Measurements from ENCODE around the gene RABAC1. TPM values are rescaled to one million over a fixed set of nuclear protein-coding genes. Genes with fewer than 3 reads are reported as not detected.

The RABAC1 gene
- total RNA-seq, 1 donor: 117 TPM

DNA sequence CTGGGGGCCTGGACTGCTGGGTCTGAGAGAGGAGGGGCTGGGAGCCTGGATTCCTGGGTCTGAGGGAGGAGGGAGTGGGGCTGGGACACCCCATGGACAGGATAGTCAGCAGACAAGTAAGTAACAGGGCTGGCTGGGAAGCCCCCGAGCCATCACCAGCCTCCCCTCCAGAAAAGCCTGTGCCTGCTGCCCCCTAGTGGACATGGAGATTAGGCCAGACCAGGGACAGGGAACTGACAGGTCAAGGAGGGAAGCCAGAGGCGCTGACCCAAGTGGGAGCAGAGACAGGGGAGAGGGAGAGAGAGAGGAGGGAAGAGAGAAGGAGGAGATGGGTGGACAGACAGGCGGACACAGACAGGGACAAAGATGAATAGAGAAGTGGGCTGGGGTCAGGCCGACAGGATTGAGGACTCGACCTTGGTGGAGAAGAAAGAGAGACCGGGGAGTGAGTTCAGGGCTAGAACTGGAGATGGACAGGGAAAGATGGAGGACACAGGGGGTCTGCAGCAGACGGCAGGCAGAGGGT lies 24.2 kb downstream of the RABAC1 start:
- peak; percentile 98 for DNase-seq (ENCODE audit: insufficient read length, low spot score, missing footprints)
- peaks cover 4% of the 10 kb centered on the region for H4K20me1 ChIP-seq (ENCODE audit: insufficient read depth, low read length)

GRCh38 chr19:41933693-41934426 lies 25.3 kb downstream of the RABAC1 start:
- Histone ChIP-seq H3K79me2 (ENCODE audit: insufficient read depth, low read length) (no peaks in the 10 kb centered on the region), H2AFZ (ENCODE audit: low read length) (no peak overlapping the region), H3K36me3 (ENCODE audit: insufficient read depth, low read length) (no peaks in the 10 kb centered on the region), H4K20me1 (ENCODE audit: insufficient read depth, low read length) (peaks cover 4% of the 10 kb centered on the region), H3K4me1 (ENCODE audit: insufficient read depth, low read length) (peaks cover 22% of the 10 kb centered on the region), H3K27ac (ENCODE audit: low read depth, low read length) (no peak overlapping the region), H3K4me2 (ENCODE audit: insufficient read depth, low read length) (no peak overlapping the region), H3K9me3 (ENCODE audit: low read depth, low read length) (no peaks in the 10 kb centered on the region), H3K27me3 (ENCODE audit: insufficient read depth, low read length) (peaks cover 50% of the 10 kb centered on the region), H3K4me3 (ENCODE audit: insufficient read depth, low read length) (no peak overlapping the region)
- no peak for TF ChIP-seq CTCF (IDR thresholded peaks at IDR 0.05; ENCODE audit: extremely low read depth, low read depth, low read length)
- no peak for DNase-seq (ENCODE audit: insufficient read length, low spot score, missing footprints)

More for the DNA sequence above, 24.2 kb downstream of the RABAC1 start:
- peak overlapping the region; percentile 58 for H3K4me2 ChIP-seq (ENCODE audit: insufficient read depth, low read length)
- H3K36me3 ChIP-seq (ENCODE audit: insufficient read depth, low read length): no peaks in the 10 kb centered on the region
- no peaks in the 10 kb centered on the region for H3K9me3 ChIP-seq (ENCODE audit: low read depth, low read length)
- H3K4me3 ChIP-seq (ENCODE audit: insufficient read depth, low read length): no peak overlapping the region
- H3K4me1 ChIP-seq (ENCODE audit: insufficient read depth, low read length): peaks cover 22% of the 10 kb centered on the region
- H3K27me3 ChIP-seq (ENCODE audit: insufficient read depth, low read length): peaks cover 41% of the 10 kb centered on the region
- no peak overlapping the region for H3K27ac ChIP-seq (ENCODE audit: low read depth, low read length)
- no peaks in the 10 kb centered on the region for H3K79me2 ChIP-seq (ENCODE audit: insufficient read depth, low read length)
- peak; percentile 93 for TF ChIP-seq CTCF (IDR thresholded peaks at IDR 0.05; ENCODE audit: extremely low read depth, low read depth, low read length)
- no peak overlapping the region for H2AFZ ChIP-seq (ENCODE audit: low read length)

GRCh38 chr19:41932720-41933332 lies 26.3 kb downstream of the RABAC1 start:
- peak; percentile 93 for DNase-seq (ENCODE audit: insufficient read length, low spot score, missing footprints)
- Histone ChIP-seq H3K9me3 (ENCODE audit: low read depth, low read length) (no peaks in the 10 kb centered on the region), H3K4me2 (ENCODE audit: insufficient read depth, low read length) (peak overlapping the region; percentile 39), H3K27ac (ENCODE audit: low read depth, low read length) (no peak overlapping the region), H3K36me3 (ENCODE audit: insufficient read depth, low read length) (no peaks in the 10 kb centered on the region), H2AFZ (ENCODE audit: low read length) (no peak overlapping the region), H3K4me1 (ENCODE audit: insufficient read depth, low read length) (peaks cover 25% of the 10 kb centered on the region), H3K4me3 (ENCODE audit: insufficient read depth, low read length) (no peak overlapping the region), H4K20me1 (ENCODE audit: insufficient read depth, low read length) (peaks cover 4% of the 10 kb centered on the region), H3K79me2 (ENCODE audit: insufficient read depth, low read length) (no peaks in the 10 kb centered on the region), H3K27me3 (ENCODE audit: insufficient read depth, low read length) (peaks cover 53% of the 10 kb centered on the region)
- no peak for TF ChIP-seq CTCF (IDR thresholded peaks at IDR 0.05; ENCODE audit: extremely low read depth, low read depth, low read length)

- Histone ChIP-seq H4K20me1 (ENCODE audit: insufficient read depth, low read length) (peaks cover 4% of the 10 kb centered on the region), H3K36me3 (ENCODE audit: insufficient read depth, low read length) (no peaks in the 10 kb centered on the region), H3K27me3 (ENCODE audit: insufficient read depth, low read length) (peaks cover 57% of the 10 kb centered on the region), H3K4me3 (ENCODE audit: insufficient read depth, low read length) (no peak overlapping the region), H2AFZ (ENCODE audit: low read length) (no peak overlapping the region), H3K79me2 (ENCODE audit: insufficient read depth, low read length) (no peaks in the 10 kb centered on the region), H3K4me1 (ENCODE audit: insufficient read depth, low read length) (peaks cover 25% of the 10 kb centered on the region), H3K4me2 (ENCODE audit: insufficient read depth, low read length) (peak overlapping the region; percentile 39), H3K27ac (ENCODE audit: low read depth, low read length) (no peak overlapping the region), H3K9me3 (ENCODE audit: low read depth, low read length) (no peaks in the 10 kb centered on the region)
- no peak for DNase-seq (ENCODE audit: insufficient read length, low spot score, missing footprints)
- no peak for TF ChIP-seq CTCF (IDR thresholded peaks at IDR 0.05; ENCODE audit: extremely low read depth, low read depth, low read length)
Measured at GRCh38 chr19:41932259-41932719, 26.8 kb downstream of the RABAC1 start.

All from osteoblast (primary cell).